GM12878 (cell line): ENCODE results near the gene EFHD1. TPM values are rescaled to one million over a fixed set of nuclear protein-coding genes. Genes with fewer than 3 reads are reported as not detected.

Source experiments
- ATAC-seq: fragments of 200-7000 bp; cut with Tn5 transposase; 3 replicates; pipeline ENCODE4 v1.9.1; 2020; ENCODE audit warnings: mild to moderate bottlenecking, moderate library complexity
- BruUV-seq: library from RNA; stranded (reverse); fragments of 400-500 nt; replicated peaks from 2 replicates; lab custom pipeline; 2021; lab: Mats Ljungman, UMichigan
- CTCF ChIA-PET: fragments of 300-600 bp; sonication (Branson Sonifier 250); formaldehyde crosslinking; extraction: SDS; loops from one replicate; lab custom pipeline; 2021; ENCODE audit warnings: inconsistent platforms; lab: Yijun Ruan, JAX
- POLR2A ChIA-PET: fragments of 350-600 bp; formaldehyde crosslinking; extraction: SDS; loops from one replicate; lab custom pipeline; 2021; ENCODE audit warnings: inconsistent platforms; lab: Charles Lee
- RAD21 ChIA-PET: fragments of 300-600 bp; sonication (Branson Sonifier 250); formaldehyde crosslinking; loops from one replicate; lab custom pipeline; 2023; ENCODE audit warnings: antibody characterized with exemption; ENCODE audit not compliant: unreplicated experiment; lab: Charles Lee
- SMC1A ChIA-PET: fragments of 300-600 bp; sonication (Branson Sonifier 250); formaldehyde crosslinking; loops from one replicate; lab custom pipeline; 2023; ENCODE audit not compliant: unreplicated experiment, uncharacterized antibody; lab: Charles Lee
- DNase-seq: peaks from one replicate; pipeline ENCODE4 v3.0.0-alpha.2; 2011; ENCODE audit warnings: low read depth, low spot score
- FAIRE-seq: peaks from 3 replicates; lab custom pipeline; 2011; peaks lifted over from hg19 to GRCh38; lab: Jason Lieb, UNC
- H2AFZ ChIP-seq: 2 replicates; pipeline ENCODE4 v1.6.0; 2011; ENCODE audit warnings: low read depth, low read length, control low read depth; ENCODE audit not compliant: control insufficient read depth
- H3K27ac ChIP-seq: 2 replicates; pipeline ENCODE4 v1.5.1; 2011; ENCODE audit warnings: control low read depth; ENCODE audit not compliant: control insufficient read depth, insufficient read depth
- H3K27me3 ChIP-seq, 2 experiments: replicated peaks in 1 of 2; 2 replicates each; pipeline versions ENCODE4 v1.6.0 to v1.6.1; 2011; ENCODE audit warnings: low read length in 1 of 2; ENCODE audit not compliant: control insufficient read depth in 2 of 2, insufficient read depth in 2 of 2
- H3K36me3 ChIP-seq, 2 experiments: 2 replicates each; pipeline ENCODE4 v1.5.1; 2011; ENCODE audit warnings: low read length in 1 of 2; ENCODE audit not compliant: control insufficient read depth in 2 of 2, insufficient read depth in 2 of 2
- H3K4me1 ChIP-seq: 2 replicates; pipeline ENCODE4 v1.6.1; 2011; ENCODE audit warnings: mild to moderate bottlenecking, low read length, moderate library complexity, mixed read lengths; ENCODE audit not compliant: control insufficient read depth, insufficient read depth
- H3K4me2 ChIP-seq: 2 replicates; pipeline ENCODE4 v1.6.0; 2011; ENCODE audit warnings: control low read depth; ENCODE audit not compliant: control insufficient read depth, insufficient read depth
- H3K4me3 ChIP-seq: fragments of 200-600 bp; sonication (generic); 2 replicates; pipeline ENCODE4 v1.5.1; 2016
- H3K79me2 ChIP-seq: 2 replicates; pipeline ENCODE4 v1.6.0; 2011; ENCODE audit warnings: low read length; ENCODE audit not compliant: control insufficient read depth, insufficient read depth
- H3K9ac ChIP-seq: 2 replicates; pipeline ENCODE4 v1.8.0; 2011; ENCODE audit warnings: low read length, control low read depth, mixed read lengths; ENCODE audit not compliant: control insufficient read depth, insufficient read depth
- H3K9me3 ChIP-seq: replicated peaks from 3 replicates; pipeline ENCODE4 v1.5.1; 2011; ENCODE audit warnings: mild to moderate bottlenecking, low read length; ENCODE audit not compliant: control insufficient read depth, insufficient read depth
- H4K20me1 ChIP-seq: 2 replicates; pipeline ENCODE4 v1.6.0; 2011; ENCODE audit not compliant: control insufficient read depth, insufficient read depth
- BACH1 ChIP-seq: fragments of 450-650 bp; IDR thresholded peaks from 2 replicates; pipeline ENCODE4 v1.6.1; 2017; ENCODE audit warnings: mild to moderate bottlenecking, borderline replicate concordance
- CHD4 ChIP-seq: fragments of 200-600 bp; sonication (generic); IDR thresholded peaks from 2 replicates; pipeline ENCODE4 v1.6.1; 2016; ENCODE audit warnings: mild to moderate bottlenecking
- EZH2 ChIP-seq: IDR thresholded peaks from 2 replicates; pipeline ENCODE4 v1.6.1; 2012; ENCODE audit warnings: low read depth, mild to moderate bottlenecking, control low read depth, inconsistent platforms, low read length, borderline replicate concordance; ENCODE audit not compliant: control insufficient read depth
- NFIC ChIP-seq: IDR thresholded peaks from 2 replicates; pipeline ENCODE4 v1.6.1; 2012; ENCODE audit warnings: low read depth, mild to moderate bottlenecking, inconsistent platforms, low read length, moderate library complexity
- RUNX3 ChIP-seq: IDR thresholded peaks from 2 replicates; pipeline ENCODE4 v1.6.1; 2012; ENCODE audit warnings: low read length, inconsistent platforms
- TARDBP ChIP-seq: IDR thresholded peaks from 2 replicates; pipeline ENCODE4 v1.6.1; 2016; ENCODE audit warnings: borderline replicate concordance
- TCF3 ChIP-seq: IDR thresholded peaks from 2 replicates; pipeline ENCODE4 v1.6.1; 2012; ENCODE audit warnings: low read depth, mild to moderate bottlenecking, low read length, borderline replicate concordance; ENCODE audit not compliant: insufficient read depth
- WGBS: methylation state at CpG from one replicate; pipeline ENCODE4 v1.1.6; 2016; ENCODE audit warnings: low lambda C conversion rate; ENCODE audit not compliant: insufficient replicate concordance, insufficient coverage; ENCODE audit errors: missing lambda C conversion rate; 5-methylcytosine and 5-hydroxymethylcytosine counted together
- in situ Hi-C: fragments of 300-500 bp; cut with MboI; formaldehyde crosslinking; loops from 9 replicates; pipeline ENCODE4 v1.14.3; 2018; ENCODE audit warnings: mixed read lengths
- intact Hi-C: fragments of 100-400 bp; cut with micrococcal nuclease; formaldehyde crosslinking; loops from one replicate; pipeline ENCODE4 v1.14.2; 2022; ENCODE audit not compliant: unreplicated experiment
- polyA plus RNA-seq, 11 experiments: library from polyadenylated mRNA; depleted of rRNA in 4 of 11; unstranded in 6 of 11; stranded (reverse) in 5 of 11; fragments of >200 nt; fragmentation: Nextera tagmentation in 4 of 11; fragmentation: Illumina TruSeq in 1 of 11; extraction: Ambion mirVana in 4 of 11; extraction: Trizol in 1 of 11; gene quantifications; 1 replicate in 1 of 11; 2 replicates in 10 of 11; pipeline versions ENCODE4 v1.2.1 to v1.2.3, GENCODE V29; 2011 to 2016; ENCODE audit warnings: inconsistent platforms in 2 of 11, missing spikeins in 2 of 11, low read depth in 1 of 11
- total RNA-seq, 4 experiments: library from RNA; depleted of rRNA in 3 of 4; stranded (reverse); fragments of >200 nt in 3 of 4; fragmentation: Illumina TruSeq in 1 of 4; extraction: Trizol in 1 of 4; gene quantifications; 2 replicates each; pipeline versions ENCODE4 v1.2.1 to v1.2.3, GENCODE V29; 2013 to 2021
- TF ChIP-seq, protein P1 (sequence below): IDR thresholded peaks from 2 replicates; pipeline ENCODE4 v1.6.1; 2012; ENCODE audit warnings: mild to moderate bottlenecking, low read depth, low read length
- TF ChIP-seq, protein P2 (sequence below): fragments of 150-350 bp; IDR thresholded peaks from 2 replicates; pipeline ENCODE4 v1.6.1; 2014; ENCODE audit warnings: mild to moderate bottlenecking, low read depth, low read length
- TF ChIP-seq, protein P3 (sequence below): fragments of 450-650 bp; IDR thresholded peaks from 2 replicates; pipeline ENCODE4 v1.6.1; 2017; ENCODE audit warnings: borderline replicate concordance

The EFHD1 gene
- total and polyA plus RNA-seq, 10 of the 15 experiments (the other 5 are each of a cell fraction or from before 2014, with no cell fraction given), result 0.07 TPM; not detected in 9

DNA sequence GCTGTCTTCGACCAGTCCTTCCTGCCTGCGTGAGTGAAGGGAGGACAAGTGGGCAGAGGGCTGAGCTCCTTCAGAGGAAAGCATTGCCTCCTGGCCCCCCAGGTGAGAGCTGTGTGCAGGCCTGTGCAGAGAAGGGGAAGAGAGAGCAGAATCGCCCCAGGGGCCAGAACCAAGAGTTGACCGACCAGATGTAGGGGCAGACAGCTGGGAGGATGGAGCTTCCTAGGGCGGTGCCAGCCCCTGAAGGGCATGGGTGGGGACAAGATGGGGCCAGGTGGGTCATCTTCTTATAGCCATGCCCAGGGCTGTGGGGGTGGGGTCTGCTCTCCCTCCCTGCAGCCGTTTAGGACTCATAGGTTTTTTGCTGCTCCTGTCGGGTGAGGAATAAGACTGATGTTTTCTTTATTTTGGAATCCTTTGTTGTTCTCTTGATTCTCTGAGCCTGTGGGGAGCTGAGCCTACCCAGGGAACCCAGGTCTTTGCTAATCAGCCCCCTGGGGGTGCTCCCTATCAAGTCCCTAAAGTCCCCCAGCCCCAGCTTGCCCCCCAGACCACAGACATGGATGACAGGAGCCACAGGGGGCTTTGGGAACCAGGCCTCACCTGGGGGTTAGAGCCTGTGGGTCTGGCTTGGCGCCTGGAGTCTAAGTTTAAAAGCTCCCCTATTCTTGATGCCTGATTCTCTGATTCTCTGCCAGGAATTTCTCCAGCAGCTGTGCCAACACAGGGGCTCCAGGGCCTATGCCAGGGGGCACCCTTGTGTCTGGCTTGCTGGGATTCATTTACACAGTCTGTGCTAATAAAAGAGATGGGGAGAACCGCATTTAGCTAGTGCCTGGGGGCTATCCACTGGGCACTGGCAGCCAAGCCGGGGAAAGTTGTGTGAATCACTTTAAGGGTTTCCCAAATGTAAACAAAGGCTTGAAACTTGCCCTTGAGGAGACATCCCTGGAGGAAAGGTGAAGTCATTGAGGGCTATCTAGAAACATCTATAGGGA is 9.3 kb upstream of the EFHD1 start (continued):
- TF ChIP-seq, protein P1, sequence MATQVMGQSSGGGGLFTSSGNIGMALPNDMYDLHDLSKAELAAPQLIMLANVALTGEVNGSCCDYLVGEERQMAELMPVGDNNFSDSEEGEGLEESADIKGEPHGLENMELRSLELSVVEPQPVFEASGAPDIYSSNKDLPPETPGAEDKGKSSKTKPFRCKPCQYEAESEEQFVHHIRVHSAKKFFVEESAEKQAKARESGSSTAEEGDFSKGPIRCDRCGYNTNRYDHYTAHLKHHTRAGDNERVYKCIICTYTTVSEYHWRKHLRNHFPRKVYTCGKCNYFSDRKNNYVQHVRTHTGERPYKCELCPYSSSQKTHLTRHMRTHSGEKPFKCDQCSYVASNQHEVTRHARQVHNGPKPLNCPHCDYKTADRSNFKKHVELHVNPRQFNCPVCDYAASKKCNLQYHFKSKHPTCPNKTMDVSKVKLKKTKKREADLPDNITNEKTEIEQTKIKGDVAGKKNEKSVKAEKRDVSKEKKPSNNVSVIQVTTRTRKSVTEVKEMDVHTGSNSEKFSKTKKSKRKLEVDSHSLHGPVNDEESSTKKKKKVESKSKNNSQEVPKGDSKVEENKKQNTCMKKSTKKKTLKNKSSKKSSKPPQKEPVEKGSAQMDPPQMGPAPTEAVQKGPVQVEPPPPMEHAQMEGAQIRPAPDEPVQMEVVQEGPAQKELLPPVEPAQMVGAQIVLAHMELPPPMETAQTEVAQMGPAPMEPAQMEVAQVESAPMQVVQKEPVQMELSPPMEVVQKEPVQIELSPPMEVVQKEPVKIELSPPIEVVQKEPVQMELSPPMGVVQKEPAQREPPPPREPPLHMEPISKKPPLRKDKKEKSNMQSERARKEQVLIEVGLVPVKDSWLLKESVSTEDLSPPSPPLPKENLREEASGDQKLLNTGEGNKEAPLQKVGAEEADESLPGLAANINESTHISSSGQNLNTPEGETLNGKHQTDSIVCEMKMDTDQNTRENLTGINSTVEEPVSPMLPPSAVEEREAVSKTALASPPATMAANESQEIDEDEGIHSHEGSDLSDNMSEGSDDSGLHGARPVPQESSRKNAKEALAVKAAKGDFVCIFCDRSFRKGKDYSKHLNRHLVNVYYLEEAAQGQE, result no peak
- TF ChIP-seq BACH1 (no peak), RUNX3 (no peak), EZH2 (no peak), CHD4 (no peak), TARDBP (no peak)
- TF ChIP-seq, all 136 proteins: peak for 0

DNA sequence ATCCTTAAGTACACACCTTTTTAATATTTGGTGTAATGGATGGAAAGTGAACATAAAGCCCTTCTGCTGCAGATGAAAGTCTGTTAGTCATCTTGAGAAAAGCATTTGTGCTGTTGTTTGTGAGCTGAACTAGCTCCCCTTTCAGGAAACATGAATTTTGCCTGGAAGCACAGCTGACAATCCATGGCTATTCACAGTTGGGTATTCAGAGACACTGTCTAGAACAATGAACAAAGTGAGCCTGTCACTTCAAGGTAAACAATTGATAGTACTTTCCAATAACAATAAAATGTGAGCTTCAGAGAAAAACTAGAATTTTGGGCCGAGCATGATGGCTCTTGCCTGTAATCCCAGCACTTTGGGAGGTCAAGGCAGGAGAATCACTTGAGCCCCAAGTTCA is 6.8 kb upstream of the EFHD1 start:
- WGBS, result 8% methylated on average over 1 of the region's 1 CpG
- Histone ChIP-seq H3K9me3 (no peaks in the 10 kb centered on the region), H2AFZ (no peak overlapping the region), H3K4me3 (no peak overlapping the region), H3K27ac (no peak overlapping the region), H3K36me3 (no peaks in the 10 kb centered on the region), H3K4me2 (no peak overlapping the region), H3K9ac (no peak overlapping the region), H3K27me3 (peaks cover 0 to 5% of the 10 kb centered on the region in 2 experiments; a peak in 2 of 4 replicates)
- BruUV-seq, result no TSS peak
- ATAC-seq (no peak), DNase-seq (no peak)
- CTCF ChIA-PET, result no interaction called here
- no peak for TF ChIP-seq TCF3
- TF ChIP-seq, protein P2, sequence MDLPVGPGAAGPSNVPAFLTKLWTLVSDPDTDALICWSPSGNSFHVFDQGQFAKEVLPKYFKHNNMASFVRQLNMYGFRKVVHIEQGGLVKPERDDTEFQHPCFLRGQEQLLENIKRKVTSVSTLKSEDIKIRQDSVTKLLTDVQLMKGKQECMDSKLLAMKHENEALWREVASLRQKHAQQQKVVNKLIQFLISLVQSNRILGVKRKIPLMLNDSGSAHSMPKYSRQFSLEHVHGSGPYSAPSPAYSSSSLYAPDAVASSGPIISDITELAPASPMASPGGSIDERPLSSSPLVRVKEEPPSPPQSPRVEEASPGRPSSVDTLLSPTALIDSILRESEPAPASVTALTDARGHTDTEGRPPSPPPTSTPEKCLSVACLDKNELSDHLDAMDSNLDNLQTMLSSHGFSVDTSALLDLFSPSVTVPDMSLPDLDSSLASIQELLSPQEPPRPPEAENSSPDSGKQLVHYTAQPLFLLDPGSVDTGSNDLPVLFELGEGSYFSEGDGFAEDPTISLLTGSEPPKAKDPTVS, result no peak
- no peak for TF ChIP-seq NFIC
- TF ChIP-seq, protein P3, sequence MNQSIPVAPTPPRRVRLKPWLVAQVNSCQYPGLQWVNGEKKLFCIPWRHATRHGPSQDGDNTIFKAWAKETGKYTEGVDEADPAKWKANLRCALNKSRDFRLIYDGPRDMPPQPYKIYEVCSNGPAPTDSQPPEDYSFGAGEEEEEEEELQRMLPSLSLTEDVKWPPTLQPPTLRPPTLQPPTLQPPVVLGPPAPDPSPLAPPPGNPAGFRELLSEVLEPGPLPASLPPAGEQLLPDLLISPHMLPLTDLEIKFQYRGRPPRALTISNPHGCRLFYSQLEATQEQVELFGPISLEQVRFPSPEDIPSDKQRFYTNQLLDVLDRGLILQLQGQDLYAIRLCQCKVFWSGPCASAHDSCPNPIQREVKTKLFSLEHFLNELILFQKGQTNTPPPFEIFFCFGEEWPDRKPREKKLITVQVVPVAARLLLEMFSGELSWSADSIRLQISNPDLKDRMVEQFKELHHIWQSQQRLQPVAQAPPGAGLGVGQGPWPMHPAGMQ, result no peak
- TF ChIP-seq, all 136 proteins: peak for 0
- no peak for FAIRE-seq
- Histone ChIP-seq H3K4me1 (no peaks in the 10 kb centered on the region), H3K79me2 (no peaks in the 10 kb centered on the region), H4K20me1 (no peaks in the 10 kb centered on the region)
- POLR2A ChIA-PET, result interaction anchor here (0.7 kb wide), 1 partner anchor 828 kb away, joined by 4 read pairs; no protein-coding TSS in a partner anchor
- SMC1A ChIA-PET, result interaction anchor here (0.9 to 1.0 kb wide), 2 partner anchors 11 to 15 kb away, joined by 3 read pairs; no protein-coding TSS in a partner anchor
- in situ Hi-C loops, result no loop called here
- intact Hi-C loops, result no loop called here
- RAD21 ChIA-PET, result no interaction called here
